OCI-M1 (cell line): ENCODE results near the gene CLDN15.
A peak's percentile ranks its signal among the peaks of the same experiment; 100 is the strongest.
"Not testable (repeated sequence)": the region's sequence is repeated elsewhere in the genome, so short reads cannot be mapped to it uniquely, and the experiment has no call there.

Experiments
- DNase-seq: peaks from one replicate; lab custom pipeline; 2025; lab: John Stamatoyannopoulos, UW

Gene CLDN15

DNA sequence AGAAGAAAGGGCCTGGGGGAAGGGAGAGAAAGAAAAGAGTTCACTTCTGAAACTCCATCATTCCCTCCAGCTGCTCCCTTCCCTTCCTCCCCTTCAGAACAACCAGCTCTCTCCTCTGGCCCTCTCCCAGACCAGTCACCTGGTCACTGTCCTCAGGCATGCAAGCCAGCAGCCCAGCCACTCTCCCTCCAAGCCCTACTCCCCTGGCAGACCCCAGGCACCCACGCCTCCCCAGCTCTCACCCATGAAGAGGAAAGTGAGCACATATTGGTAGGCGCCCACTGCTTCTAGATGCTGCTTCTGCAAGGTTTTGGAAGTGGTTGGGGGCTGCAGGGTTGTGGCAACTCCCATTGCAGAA is 37.1 kb downstream of the CLDN15 start:
- DNase-seq, result no peak

DNA sequence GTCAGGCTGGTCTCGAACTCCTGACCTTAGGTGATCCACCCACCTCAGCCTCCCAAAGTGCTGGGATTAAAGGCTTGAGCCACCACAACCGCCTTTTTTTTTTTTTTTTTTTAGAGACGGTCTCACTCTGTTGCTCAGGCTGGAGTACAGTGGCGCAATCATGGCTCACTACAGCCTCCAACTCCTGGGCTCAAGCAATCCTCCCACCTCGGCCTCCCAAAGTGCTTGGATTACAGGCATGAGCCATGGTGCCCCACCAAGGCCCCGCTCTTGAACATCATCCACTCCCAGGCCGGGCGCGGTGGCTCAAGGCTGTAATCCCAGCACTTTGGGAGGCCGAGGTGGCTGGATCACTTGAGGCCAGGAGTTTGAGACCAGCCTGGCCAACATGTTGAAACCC is 38.1 kb downstream of the CLDN15 start:
- not testable (repeated sequence) for DNase-seq

DNA sequence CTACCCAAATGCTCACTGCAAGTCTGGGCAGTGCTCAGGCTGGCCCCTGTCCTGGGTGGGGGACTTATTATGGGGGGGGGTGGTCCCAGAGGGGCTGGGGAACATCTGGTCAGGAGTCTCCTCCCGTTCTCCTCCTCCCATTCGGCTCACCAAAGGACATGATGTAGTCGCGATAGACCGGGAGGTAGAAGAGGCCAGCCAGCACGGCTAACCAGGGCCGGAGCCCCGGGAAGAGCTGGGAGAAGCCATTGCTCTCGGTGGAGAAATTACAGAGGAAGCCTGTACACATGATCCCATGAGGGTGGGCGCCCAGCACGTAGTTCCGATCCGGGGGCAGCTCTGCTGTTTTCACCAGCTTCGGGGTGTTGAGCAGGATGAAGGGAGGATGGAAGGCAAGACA is 39.1 kb downstream of the CLDN15 start:
- DNase-seq, result no peak

DNA sequence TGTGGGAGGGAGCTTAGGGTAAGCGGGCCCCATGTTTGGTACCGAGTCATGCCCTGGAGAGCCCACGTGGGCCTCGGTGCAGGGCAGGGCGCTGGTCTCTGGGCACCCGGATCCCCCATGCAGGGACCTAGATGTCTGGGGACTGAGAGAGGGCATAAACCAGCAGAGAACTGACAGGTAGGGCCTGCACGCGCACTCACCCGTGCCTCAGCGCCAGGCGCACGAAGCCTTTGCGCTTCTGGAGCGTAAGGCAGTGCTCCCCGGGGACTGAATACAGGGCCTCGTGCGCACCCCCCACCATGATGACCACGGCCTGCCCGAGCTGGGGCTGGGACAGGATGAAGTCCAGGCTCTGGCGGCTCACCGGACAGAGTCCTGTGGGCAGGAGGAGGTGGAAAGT is 39.6 kb downstream of the CLDN15 start:
- DNase-seq, result no peak

DNA sequence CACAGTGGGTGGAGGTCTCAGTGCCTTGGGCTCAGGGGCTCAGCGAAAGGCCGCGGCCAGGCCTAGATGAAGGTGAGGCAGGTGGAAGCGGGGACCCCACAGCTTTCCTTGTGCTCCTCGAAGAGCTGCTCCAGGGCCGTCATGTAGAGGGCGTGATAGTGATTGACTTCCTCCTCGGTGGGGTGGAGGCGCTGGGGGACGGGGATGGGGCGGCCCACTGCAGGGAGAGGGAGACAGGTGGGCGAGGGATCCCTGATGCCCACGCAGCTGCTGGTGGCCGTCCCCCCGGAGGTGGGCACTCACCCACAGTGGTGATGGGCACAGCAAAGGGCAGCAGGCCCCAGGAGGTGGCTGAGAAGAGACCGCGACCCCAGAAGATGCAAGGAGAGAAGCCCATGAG is 41.7 kb downstream of the CLDN15 start:
- no peak for DNase-seq

- DNase-seq, result no peak
Observed at GRCh38 chr7:101189109-101189508, 48.5 kb downstream of the CLDN15 start.

GRCh38 chr7:101186844-101187428 is 50.7 kb downstream of the CLDN15 start:
- peak; percentile 51 for DNase-seq

GRCh38 chr7:101186194-101186593 is 51.4 kb downstream of the CLDN15 start:
- DNase-seq, result no peak

GRCh38 chr7:101185258-101185839 is 52.3 kb downstream of the CLDN15 start:
- peak; percentile 84 for DNase-seq
